ENCODE results near the gene PM20D2.
A peak's percentile ranks its signal among the peaks of the same experiment; 100 is the strongest.

PM20D2 gene, protein sequence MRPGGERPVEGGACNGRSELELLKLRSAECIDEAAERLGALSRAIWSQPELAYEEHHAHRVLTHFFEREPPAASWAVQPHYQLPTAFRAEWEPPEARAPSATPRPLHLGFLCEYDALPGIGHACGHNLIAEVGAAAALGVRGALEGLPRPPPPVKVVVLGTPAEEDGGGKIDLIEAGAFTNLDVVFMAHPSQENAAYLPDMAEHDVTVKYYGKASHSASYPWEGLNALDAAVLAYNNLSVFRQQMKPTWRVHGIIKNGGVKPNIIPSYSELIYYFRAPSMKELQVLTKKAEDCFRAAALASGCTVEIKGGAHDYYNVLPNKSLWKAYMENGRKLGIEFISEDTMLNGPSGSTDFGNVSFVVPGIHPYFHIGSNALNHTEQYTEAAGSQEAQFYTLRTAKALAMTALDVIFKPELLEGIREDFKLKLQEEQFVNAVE

DNA sequence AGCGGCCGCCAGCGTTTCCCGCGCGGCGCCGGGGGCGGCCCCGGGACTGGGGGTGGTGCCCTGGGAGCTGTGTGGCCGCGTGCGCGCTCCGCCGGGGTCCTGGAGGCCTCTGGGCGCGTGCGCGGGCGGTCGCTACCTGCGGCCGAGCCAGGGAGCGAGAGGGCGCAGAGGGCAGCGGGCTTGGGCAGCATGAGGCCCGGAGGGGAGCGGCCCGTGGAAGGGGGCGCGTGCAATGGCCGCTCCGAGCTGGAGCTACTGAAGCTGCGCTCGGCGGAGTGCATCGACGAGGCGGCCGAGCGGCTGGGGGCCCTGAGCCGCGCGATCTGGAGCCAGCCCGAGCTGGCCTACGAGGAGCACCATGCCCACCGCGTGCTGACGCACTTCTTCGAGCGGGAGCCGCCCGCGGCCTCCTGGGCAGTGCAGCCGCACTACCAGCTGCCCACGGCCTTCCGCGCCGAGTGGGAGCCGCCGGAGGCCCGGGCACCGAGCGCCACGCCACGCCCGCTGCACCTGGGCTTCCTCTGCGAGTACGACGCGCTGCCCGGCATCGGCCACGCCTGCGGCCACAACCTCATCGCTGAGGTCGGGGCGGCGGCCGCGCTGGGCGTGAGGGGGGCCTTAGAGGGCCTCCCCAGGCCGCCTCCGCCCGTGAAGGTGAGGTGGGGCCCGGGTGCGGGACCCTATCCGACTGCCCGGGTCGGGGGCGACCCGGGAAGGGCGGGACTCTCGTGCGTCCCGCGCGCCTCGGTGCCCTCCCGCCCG lies at the start of gene PM20D2:
TSS of gene PM20D2 (plus strand) at position 100 of the 762 bp plus-strand sequence. CDS start at position 190, 90 bp downstream.
- H3K4me3 ChIP-seq (ENCODE audit: low read depth, low read length) = peak within 1 kb of the TSS; percentile 85
- peak within 1 kb of the TSS; percentile 39; the same call in 1 of the 2 replicates for H3K27ac ChIP-seq (ENCODE audit: low read depth, low read length)
- H3K36me3 ChIP-seq (ENCODE audit: insufficient read depth, low read length) = 0 out of 2 replicates have a peak, but pooled peaks cover 7% of the 10 kb centered on the region
- H3K4me1 ChIP-seq (ENCODE audit: control insufficient read depth, insufficient read depth, low read length, unreplicated experiment) = no peaks in the 10 kb centered on the region
- H3K79me2 ChIP-seq (ENCODE audit: control insufficient read depth, insufficient read depth, low read length, unreplicated experiment) = peaks cover 7% of the 10 kb centered on the region
- H3K27me3 ChIP-seq (ENCODE audit: insufficient read depth, low read length) = no peaks in the 10 kb centered on the region
- H2AFZ ChIP-seq (ENCODE audit: low read length, unreplicated experiment) = peak within 1 kb of the TSS; percentile 68

DNA sequence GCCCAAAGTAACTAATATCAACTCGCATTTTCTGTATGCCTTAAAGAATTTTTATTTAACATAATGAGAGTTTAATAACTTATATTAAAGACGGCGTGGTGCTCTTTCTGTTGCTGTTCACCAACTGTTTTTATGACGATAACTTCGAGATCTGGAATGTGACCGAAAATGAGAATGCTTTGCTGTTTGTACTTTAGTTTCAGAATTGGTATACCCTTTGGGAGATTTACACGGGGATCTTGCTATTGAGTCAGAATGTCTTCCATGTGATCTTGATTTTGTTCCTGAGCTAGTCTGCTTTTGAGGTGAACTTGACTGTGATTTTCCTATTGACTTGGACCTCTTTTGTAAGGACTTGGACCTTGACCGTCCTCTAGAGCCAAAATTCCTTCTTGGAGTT lies 47.4 kb upstream of the PM20D2 start:
- Histone ChIP-seq H3K27me3 (ENCODE audit: insufficient read depth, low read length) (no peaks in the 10 kb centered on the region), H3K79me2 (ENCODE audit: control insufficient read depth, insufficient read depth, low read length, unreplicated experiment) (no peaks in the 10 kb centered on the region), H2AFZ (ENCODE audit: low read length, unreplicated experiment) (no peak overlapping the region), H3K4me3 (ENCODE audit: low read depth, low read length) (no peak overlapping the region), H3K36me3 (ENCODE audit: insufficient read depth, low read length) (no peaks in the 10 kb centered on the region), H3K4me1 (ENCODE audit: control insufficient read depth, insufficient read depth, low read length, unreplicated experiment) (peaks cover 8% of the 10 kb centered on the region), H3K27ac (ENCODE audit: low read depth, low read length) (no peak overlapping the region)

GRCh38 chr6:89100114-89100513 lies 45.7 kb upstream of the PM20D2 start:
- H3K4me1 ChIP-seq (ENCODE audit: control insufficient read depth, insufficient read depth, low read length, unreplicated experiment) = peaks cover 8% of the 10 kb centered on the region
- no peaks in the 10 kb centered on the region for H3K79me2 ChIP-seq (ENCODE audit: control insufficient read depth, insufficient read depth, low read length, unreplicated experiment)
- H3K27me3 ChIP-seq (ENCODE audit: insufficient read depth, low read length) = no peaks in the 10 kb centered on the region
- no peaks in the 10 kb centered on the region for H3K36me3 ChIP-seq (ENCODE audit: insufficient read depth, low read length)
- H2AFZ ChIP-seq (ENCODE audit: low read length, unreplicated experiment) = no peak overlapping the region
- H3K4me3 ChIP-seq (ENCODE audit: low read depth, low read length) = no peak overlapping the region
- no peak overlapping the region for H3K27ac ChIP-seq (ENCODE audit: low read depth, low read length)

- Histone ChIP-seq H3K4me3 (ENCODE audit: low read depth, low read length) (no peak overlapping the region), H2AFZ (ENCODE audit: low read length, unreplicated experiment) (no peak overlapping the region), H3K79me2 (ENCODE audit: control insufficient read depth, insufficient read depth, low read length, unreplicated experiment) (no peaks in the 10 kb centered on the region), H3K4me1 (ENCODE audit: control insufficient read depth, insufficient read depth, low read length, unreplicated experiment) (no peaks in the 10 kb centered on the region), H3K36me3 (ENCODE audit: insufficient read depth, low read length) (no peaks in the 10 kb centered on the region), H3K27ac (ENCODE audit: low read depth, low read length) (no peak overlapping the region), H3K27me3 (ENCODE audit: insufficient read depth, low read length) (no peaks in the 10 kb centered on the region)
Measured at GRCh38 chr6:89110284-89110683, 35.6 kb upstream of the PM20D2 start.

DNA sequence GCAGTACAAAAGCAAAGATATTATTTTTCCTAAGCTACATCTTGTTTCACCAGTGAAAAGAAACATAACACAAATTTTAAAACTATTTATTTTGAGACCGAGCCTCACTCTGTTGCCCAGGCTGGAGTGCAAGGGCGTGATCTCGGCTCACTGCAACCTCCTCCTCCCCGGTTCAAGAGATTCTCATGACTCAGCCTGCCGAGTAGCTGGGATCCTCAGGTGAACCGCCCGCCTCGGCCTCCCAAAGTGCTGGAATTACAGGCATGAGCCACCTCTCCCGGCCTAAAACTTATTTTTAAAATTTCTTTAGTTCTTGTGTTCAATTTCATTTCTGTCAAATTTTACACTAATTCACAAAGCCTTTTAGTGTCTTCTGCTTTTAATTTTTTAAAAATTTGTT lies 33.9 kb upstream of the PM20D2 start:
- Histone ChIP-seq H3K4me1 (ENCODE audit: control insufficient read depth, insufficient read depth, low read length, unreplicated experiment) (no peaks in the 10 kb centered on the region), H3K79me2 (ENCODE audit: control insufficient read depth, insufficient read depth, low read length, unreplicated experiment) (no peaks in the 10 kb centered on the region), H3K4me3 (ENCODE audit: low read depth, low read length) (no peak overlapping the region), H3K27ac (ENCODE audit: low read depth, low read length) (no peak overlapping the region), H2AFZ (ENCODE audit: low read length, unreplicated experiment) (no peak overlapping the region), H3K36me3 (ENCODE audit: insufficient read depth, low read length) (no peaks in the 10 kb centered on the region), H3K27me3 (ENCODE audit: insufficient read depth, low read length) (no peaks in the 10 kb centered on the region)

- H3K79me2 ChIP-seq (ENCODE audit: control insufficient read depth, insufficient read depth, low read length, unreplicated experiment) = no peaks in the 10 kb centered on the region
- H3K36me3 ChIP-seq (ENCODE audit: insufficient read depth, low read length) = no peaks in the 10 kb centered on the region
- 0 out of 2 replicates have a peak, but pooled peaks cover 9% of the 10 kb centered on the region for H3K27me3 ChIP-seq (ENCODE audit: insufficient read depth, low read length)
- H2AFZ ChIP-seq (ENCODE audit: low read length, unreplicated experiment) = no peak overlapping the region
- no peak overlapping the region for H3K27ac ChIP-seq (ENCODE audit: low read depth, low read length)
- peak overlapping the region; percentile 95 for H3K4me3 ChIP-seq (ENCODE audit: low read depth, low read length)
- no peaks in the 10 kb centered on the region for H3K4me1 ChIP-seq (ENCODE audit: control insufficient read depth, insufficient read depth, low read length, unreplicated experiment)
Measured at GRCh38 chr6:89116702-89117101, 29.2 kb upstream of the PM20D2 start.

DNA sequence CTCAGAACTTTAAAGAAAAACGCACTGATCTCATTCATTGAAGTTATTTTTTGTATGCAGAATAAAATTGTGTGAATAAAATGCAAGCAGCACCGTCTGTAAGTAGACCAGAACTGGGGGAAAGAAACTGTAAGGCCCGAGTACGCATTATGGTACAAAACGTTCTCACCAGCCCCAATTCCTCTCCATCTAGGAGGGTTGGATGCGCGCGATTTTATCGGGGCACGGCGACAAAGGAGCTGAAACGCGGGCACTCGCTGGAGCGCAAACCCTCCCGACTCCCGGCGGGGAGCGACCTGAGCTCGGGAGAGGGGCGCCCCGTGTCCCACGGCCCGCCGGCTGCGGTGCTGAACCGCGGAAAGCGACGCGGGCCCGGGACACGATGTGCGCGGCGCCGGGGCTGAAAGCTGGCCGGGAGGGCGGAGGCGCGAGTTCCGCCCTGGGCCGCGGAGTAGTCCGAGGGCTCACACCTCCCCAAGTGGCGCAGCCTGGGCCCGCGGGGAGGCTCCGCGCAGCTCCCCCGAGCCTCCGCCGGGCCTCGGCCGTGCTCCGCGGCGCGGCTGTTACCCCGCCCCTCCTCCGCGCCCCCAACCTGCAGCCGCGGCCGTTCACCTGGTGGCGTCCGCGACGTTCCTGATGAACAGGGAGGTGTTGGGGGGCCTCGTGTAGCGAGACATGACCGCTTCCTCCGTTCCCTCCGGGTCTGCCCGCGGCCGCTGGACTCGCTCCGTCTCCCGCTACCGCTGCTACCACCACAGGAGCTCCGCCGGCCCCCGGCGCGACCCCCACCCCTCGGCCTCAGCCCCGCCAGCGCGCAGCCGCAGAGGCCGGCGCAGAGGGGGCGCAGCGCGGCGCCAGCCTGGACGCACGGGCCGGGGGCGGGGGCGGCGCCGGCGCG lies 28.4 kb upstream of the PM20D2 start, which contains the start of gene SRSF12:
TSS of gene SRSF12 (minus strand) at position 861 of the 898 bp plus-strand sequence. CDS start at position 677, 184 bp downstream.
- peak within 1 kb of the TSS; percentile 95 for H3K4me3 ChIP-seq (ENCODE audit: low read depth, low read length)
- H2AFZ ChIP-seq (ENCODE audit: low read length, unreplicated experiment) = peak within 1 kb of the TSS; percentile 80
- no peak within 1 kb of the TSS for H3K27ac ChIP-seq (ENCODE audit: low read depth, low read length)

DNA sequence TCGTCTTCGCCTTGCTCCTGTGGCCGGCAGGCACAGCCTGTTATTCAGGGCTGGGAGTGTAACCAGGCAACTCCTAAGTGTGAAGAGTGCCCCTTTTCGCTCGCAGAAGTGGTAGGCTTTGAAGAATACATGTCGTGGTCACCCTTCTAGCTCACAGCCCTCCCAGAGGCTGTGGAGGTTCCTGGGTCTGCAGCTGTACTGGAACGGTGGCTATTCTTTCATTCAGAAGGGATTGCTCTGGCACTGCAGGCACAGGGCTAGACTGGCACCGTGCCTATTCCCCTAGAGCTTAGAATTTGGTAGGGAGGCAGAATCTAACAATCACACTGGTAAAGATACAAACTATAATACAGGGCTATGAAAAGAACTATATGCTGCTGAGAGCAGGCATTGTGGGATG lies 26.9 kb upstream of the PM20D2 start:
- Histone ChIP-seq H3K4me3 (ENCODE audit: low read depth, low read length) (no peak overlapping the region), H2AFZ (ENCODE audit: low read length, unreplicated experiment) (no peak overlapping the region), H3K36me3 (ENCODE audit: insufficient read depth, low read length) (no peaks in the 10 kb centered on the region), H3K27ac (ENCODE audit: low read depth, low read length) (no peak overlapping the region), H3K27me3 (ENCODE audit: insufficient read depth, low read length) (0 out of 2 replicates have a peak, but pooled peaks cover 9% of the 10 kb centered on the region), H3K4me1 (ENCODE audit: control insufficient read depth, insufficient read depth, low read length, unreplicated experiment) (no peaks in the 10 kb centered on the region), H3K79me2 (ENCODE audit: control insufficient read depth, insufficient read depth, low read length, unreplicated experiment) (no peaks in the 10 kb centered on the region)

More for the DNA sequence above, 28.4 kb upstream of the PM20D2 start, which contains the start of gene SRSF12:
- H3K36me3 ChIP-seq (ENCODE audit: insufficient read depth, low read length) = no peaks in the 10 kb centered on the region
- H3K27me3 ChIP-seq (ENCODE audit: insufficient read depth, low read length) = 0 out of 2 replicates have a peak, but pooled peaks cover 9% of the 10 kb centered on the region
- no peaks in the 10 kb centered on the region for H3K4me1 ChIP-seq (ENCODE audit: control insufficient read depth, insufficient read depth, low read length, unreplicated experiment)
- H3K79me2 ChIP-seq (ENCODE audit: control insufficient read depth, insufficient read depth, low read length, unreplicated experiment) = no peaks in the 10 kb centered on the region

- Histone ChIP-seq H3K27ac (ENCODE audit: low read depth, low read length) (no peak overlapping the region), H3K27me3 (ENCODE audit: insufficient read depth, low read length) (0 out of 2 replicates have a peak, but pooled peaks cover 9% of the 10 kb centered on the region), H3K4me1 (ENCODE audit: control insufficient read depth, insufficient read depth, low read length, unreplicated experiment) (no peaks in the 10 kb centered on the region), H3K36me3 (ENCODE audit: insufficient read depth, low read length) (no peaks in the 10 kb centered on the region), H3K4me3 (ENCODE audit: low read depth, low read length) (no peak overlapping the region), H2AFZ (ENCODE audit: low read length, unreplicated experiment) (no peak overlapping the region), H3K79me2 (ENCODE audit: control insufficient read depth, insufficient read depth, low read length, unreplicated experiment) (no peaks in the 10 kb centered on the region)
Measured at GRCh38 chr6:89120371-89120770, 25.5 kb upstream of the PM20D2 start.

DNA sequence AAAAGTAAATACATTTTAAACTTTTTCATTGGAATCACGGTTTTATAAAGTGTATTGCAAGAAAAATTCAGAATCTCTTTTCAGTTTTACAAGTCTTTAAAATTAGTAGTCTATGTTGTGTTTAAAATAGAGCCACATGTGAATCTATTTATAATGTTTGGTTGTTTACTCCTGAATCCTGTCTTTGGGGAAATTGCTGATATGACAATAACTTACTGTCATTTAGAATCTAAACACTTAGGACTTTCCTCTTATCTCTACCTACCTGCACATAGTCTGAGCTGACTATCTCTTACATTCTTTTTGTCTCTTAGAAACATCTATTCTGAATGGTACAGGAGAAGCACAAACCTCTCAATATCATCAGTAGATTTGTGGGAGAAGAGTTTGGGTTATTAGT lies 23.9 kb upstream of the PM20D2 start:
- Histone ChIP-seq H3K4me1 (ENCODE audit: control insufficient read depth, insufficient read depth, low read length, unreplicated experiment) (no peaks in the 10 kb centered on the region), H3K4me3 (ENCODE audit: low read depth, low read length) (no peak overlapping the region), H2AFZ (ENCODE audit: low read length, unreplicated experiment) (no peak overlapping the region), H3K27ac (ENCODE audit: low read depth, low read length) (no peak overlapping the region), H3K36me3 (ENCODE audit: insufficient read depth, low read length) (no peaks in the 10 kb centered on the region), H3K79me2 (ENCODE audit: control insufficient read depth, insufficient read depth, low read length, unreplicated experiment) (no peaks in the 10 kb centered on the region), H3K27me3 (ENCODE audit: insufficient read depth, low read length) (0 out of 2 replicates have a peak, but pooled peaks cover 9% of the 10 kb centered on the region)
